WTC11 (cell line): Measurements from ENCODE around the gene OGDHL. TPM values are rescaled to one million over a fixed set of nuclear protein-coding genes. Genes with fewer than 3 reads are reported as not detected.
A peak's percentile ranks its signal among the peaks of the same experiment; 100 is the strongest.

Experiments used
- ATAC-seq: fragments of 200-7000 bp; cut with Tn5 transposase; 2 replicates; pipeline ENCODE4 v1.10.0; 2021; ENCODE audit warnings: mild to moderate bottlenecking, moderate library complexity
- CTCF ChIA-PET: fragments of 300-600 bp; sonication (Branson Sonifier 250); formaldehyde crosslinking; loops from one replicate; lab custom pipeline; 2021; ENCODE audit warnings: antibody characterized with exemption; lab: Charles Lee
- POLR2A ChIA-PET: fragments of 350-600 bp; sonication (Branson Sonifier 250); formaldehyde crosslinking; loops from one replicate; lab custom pipeline; 2021; ENCODE audit warnings: antibody characterized with exemption; lab: Charles Lee
- DNase-seq: peaks from one replicate; pipeline ENCODE4 v3.0.0; 2021; ENCODE audit warnings: low spot score
- H3K27ac Mint-ChIP-seq: 2 replicates; pipeline ENCODE4 v1.8.0; 2021; ENCODE audit warnings: mixed read lengths
- H3K27me3 Mint-ChIP-seq: 2 replicates; pipeline ENCODE4 v1.8.0; 2021; ENCODE audit warnings: low read depth, mild to moderate bottlenecking, moderate library complexity, mixed read lengths
- H3K36me3 Mint-ChIP-seq: 2 replicates; pipeline ENCODE4 v1.8.0; 2021; ENCODE audit warnings: mixed read lengths
- H3K4me1 Mint-ChIP-seq: 2 replicates; pipeline ENCODE4 v1.8.0; 2022; ENCODE audit warnings: mixed read lengths
- H3K4me3 Mint-ChIP-seq: 2 replicates; pipeline ENCODE4 v1.8.0; 2021; ENCODE audit warnings: mild to moderate bottlenecking, moderate library complexity, mixed read lengths
- H3K9me3 Mint-ChIP-seq: 2 replicates; pipeline ENCODE4 v1.8.0; 2021; ENCODE audit warnings: mixed read lengths
- ATF3 ChIP-seq: sonication (generic); formaldehyde crosslinking; conservative IDR thresholded peaks from 2 replicates; pipeline ENCODE4 v1.8.1; 2022; ENCODE audit warnings: mild to moderate bottlenecking, missing genetic modification reagents
- CBFB ChIP-seq: sonication (generic); formaldehyde crosslinking; IDR thresholded peaks from 2 replicates; pipeline ENCODE4 v1.8.1; 2022; ENCODE audit warnings: mild to moderate bottlenecking, low read depth, missing genetic modification reagents
- CREM ChIP-seq: sonication (generic); formaldehyde crosslinking; IDR thresholded peaks from 2 replicates; pipeline ENCODE4 v1.8.1; 2022; ENCODE audit warnings: mild to moderate bottlenecking, missing genetic modification reagents, moderate library complexity
- ERG ChIP-seq: fragments of 250-450 bp; sonication (Bioruptor Pico); IDR thresholded peaks from 2 replicates; pipeline ENCODE4 v1.8.0; 2021; ENCODE audit warnings: mild to moderate bottlenecking
- PRRX2 ChIP-seq: fragments of 250-450 bp; sonication (Bioruptor Pico); IDR thresholded peaks from 2 replicates; pipeline ENCODE4 v1.8.0; 2021; ENCODE audit warnings: mild to moderate bottlenecking
- SMAD4 ChIP-seq: sonication (generic); formaldehyde crosslinking; IDR thresholded peaks from 2 replicates; pipeline ENCODE4 v1.8.0; 2022; ENCODE audit warnings: mild to moderate bottlenecking, missing genetic modification reagents
- TEAD1 ChIP-seq: sonication (generic); formaldehyde crosslinking; IDR thresholded peaks from 2 replicates; pipeline ENCODE4 v1.8.0; 2022; ENCODE audit warnings: mild to moderate bottlenecking, missing genetic modification reagents
- TP53 ChIP-seq: sonication (generic); formaldehyde crosslinking; IDR thresholded peaks from 2 replicates; pipeline ENCODE4 v1.8.1; 2023; ENCODE audit warnings: mild to moderate bottlenecking, missing genetic modification reagents
- ZMAT4 ChIP-seq: fragments of 250-450 bp; sonication (Bioruptor Pico); IDR thresholded peaks from 2 replicates; pipeline ENCODE4 v1.9.0; 2021; ENCODE audit warnings: mild to moderate bottlenecking
- ZNF219 ChIP-seq: sonication (generic); formaldehyde crosslinking; IDR thresholded peaks from 2 replicates; pipeline ENCODE4 v1.8.0; 2023; ENCODE audit warnings: missing genetic modification reagents, mild to moderate bottlenecking, borderline replicate concordance
- ZNF232 ChIP-seq: sonication (generic); formaldehyde crosslinking; IDR thresholded peaks from 2 replicates; pipeline ENCODE4 v1.8.0; 2022; ENCODE audit warnings: mild to moderate bottlenecking, missing genetic modification reagents
- total RNA-seq: library from RNA; stranded (reverse); gene quantifications from 3 replicates; pipeline ENCODE4 v1.2.3, GENCODE V29; 2021
- TF ChIP-seq, protein P1 (sequence below): sonication (generic); formaldehyde crosslinking; IDR thresholded peaks from 2 replicates; pipeline ENCODE4 v1.8.1; 2022; ENCODE audit warnings: missing genetic modification reagents, borderline replicate concordance
- TF ChIP-seq, protein P2 (sequence below): sonication (generic); formaldehyde crosslinking; IDR thresholded peaks from 2 replicates; pipeline ENCODE4 v1.8.1; 2023; ENCODE audit warnings: mild to moderate bottlenecking, missing genetic modification reagents, borderline replicate concordance

Gene OGDHL
- total RNA-seq, 1 experiment from 2014 or later = 35.1 TPM

DNA sequence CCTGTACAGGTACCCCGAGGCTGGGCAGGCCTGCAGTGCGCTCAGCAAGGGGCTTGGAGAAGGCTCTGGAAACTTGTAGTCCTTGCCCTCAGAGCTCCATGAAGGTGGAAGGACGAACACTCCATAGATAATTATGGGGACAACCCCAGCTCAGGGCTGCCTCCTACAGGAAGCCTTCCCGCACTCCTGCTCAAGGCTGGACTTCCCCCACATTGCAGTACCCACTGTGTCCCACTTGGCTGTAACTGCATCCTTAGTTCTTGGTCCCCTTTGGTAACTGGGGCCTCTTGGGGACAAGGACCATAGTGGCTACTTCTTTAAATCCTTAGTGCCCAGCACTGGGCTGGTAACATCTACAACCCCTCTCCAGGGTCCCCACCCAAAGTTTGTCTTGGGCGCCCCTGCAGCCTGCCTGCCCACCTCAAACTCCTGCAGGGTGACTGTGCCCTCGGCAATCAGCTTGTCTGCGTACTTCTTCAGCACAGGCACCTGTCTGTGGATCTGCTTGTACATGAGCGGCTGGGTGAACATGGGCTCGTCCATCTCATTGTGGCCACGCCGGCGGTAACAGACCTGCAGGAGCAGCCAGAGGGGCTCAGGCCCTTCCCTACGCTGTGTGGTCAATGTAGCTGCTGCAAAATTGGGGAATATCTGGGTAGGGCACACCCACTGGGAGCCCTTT, 17.1 kb downstream of the OGDHL start:
- Mint-ChIP-seq H3K4me3 (no peak overlapping the region), H3K9me3 (peaks cover 7% of the 10 kb centered on the region; the same call in 1 of the 2 replicates), H3K27ac (no peak overlapping the region), H3K27me3 (no peaks in the 10 kb centered on the region), H3K36me3 (peaks cover 39% of the 10 kb centered on the region), H3K4me1 (no peaks in the 10 kb centered on the region)
- CTCF ChIA-PET = interaction anchor here (0.5 to 2.5 kb wide), 22 partner anchors 15 to 181 kb away, joined by 3 to 12 read pairs (median 4); partner anchors contain the start of genes CHAT, OGDHL and SLC18A3
- TF ChIP-seq ATF3 (CRISPR knock-in tag) (no peak), ZNF219 (CRISPR knock-in tag) (no peak), PRRX2 (CRISPR knock-in tag) (no peak), CREM (CRISPR knock-in tag) (no peak)
- ATAC-seq (peak; percentile 87), DNase-seq (peak; percentile 45)
- POLR2A ChIA-PET = interaction anchor here (0.6 kb wide), 1 partner anchor 150 kb away, joined by 3 read pairs; no protein-coding TSS in a partner anchor

DNA sequence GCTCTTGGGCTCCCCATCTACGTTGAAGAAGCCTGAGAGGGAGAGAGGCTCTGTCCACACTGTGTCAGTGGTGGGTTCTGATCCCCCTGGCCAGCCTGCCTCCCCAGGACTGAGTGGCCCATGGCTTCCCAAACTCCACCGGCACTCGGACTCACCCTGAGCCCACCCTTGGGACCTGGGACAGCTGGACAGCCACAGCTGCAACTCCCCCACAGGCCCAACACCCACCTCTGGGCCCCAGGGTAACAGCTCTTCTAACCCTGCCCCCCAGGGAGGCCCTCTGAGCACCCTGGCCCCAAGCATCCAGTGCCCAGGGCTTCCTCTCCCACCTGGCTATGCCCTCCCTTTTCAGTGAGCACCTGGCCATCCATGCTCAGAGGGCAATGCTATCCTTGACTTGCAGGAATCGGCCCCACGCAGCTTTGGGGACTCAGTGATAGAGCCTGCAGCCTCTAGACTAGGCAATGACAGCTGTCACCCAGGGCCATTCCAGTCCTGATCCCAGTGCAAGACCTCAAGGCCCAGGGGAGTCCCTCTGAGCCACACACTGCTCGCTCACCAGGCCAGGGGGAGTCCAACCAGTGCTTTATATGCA, 17.9 kb downstream of the OGDHL start:
- CTCF ChIA-PET = interaction anchor here (0.5 to 2.5 kb wide), 22 partner anchors 16 to 180 kb away, joined by 3 to 12 read pairs (median 4); partner anchors contain the start of genes CHAT, OGDHL and SLC18A3
- Mint-ChIP-seq H3K27ac (no peak overlapping the region), H3K36me3 (peaks cover 39% of the 10 kb centered on the region), H3K4me1 (no peaks in the 10 kb centered on the region), H3K9me3 (peaks cover 7% of the 10 kb centered on the region; the same call in 1 of the 2 replicates), H3K4me3 (no peak overlapping the region), H3K27me3 (no peaks in the 10 kb centered on the region)
- TF ChIP-seq ZMAT4 (CRISPR knock-in tag) (no peak), TP53 (CRISPR knock-in tag) (no peak), CBFB (CRISPR knock-in tag) (no peak), ZNF232 (CRISPR knock-in tag) (no peak), TEAD1 (CRISPR knock-in tag) (no peak), SMAD4 (CRISPR knock-in tag) (no peak), ERG (CRISPR knock-in tag) (no peak)
- TF ChIP-seq, protein P1, sequence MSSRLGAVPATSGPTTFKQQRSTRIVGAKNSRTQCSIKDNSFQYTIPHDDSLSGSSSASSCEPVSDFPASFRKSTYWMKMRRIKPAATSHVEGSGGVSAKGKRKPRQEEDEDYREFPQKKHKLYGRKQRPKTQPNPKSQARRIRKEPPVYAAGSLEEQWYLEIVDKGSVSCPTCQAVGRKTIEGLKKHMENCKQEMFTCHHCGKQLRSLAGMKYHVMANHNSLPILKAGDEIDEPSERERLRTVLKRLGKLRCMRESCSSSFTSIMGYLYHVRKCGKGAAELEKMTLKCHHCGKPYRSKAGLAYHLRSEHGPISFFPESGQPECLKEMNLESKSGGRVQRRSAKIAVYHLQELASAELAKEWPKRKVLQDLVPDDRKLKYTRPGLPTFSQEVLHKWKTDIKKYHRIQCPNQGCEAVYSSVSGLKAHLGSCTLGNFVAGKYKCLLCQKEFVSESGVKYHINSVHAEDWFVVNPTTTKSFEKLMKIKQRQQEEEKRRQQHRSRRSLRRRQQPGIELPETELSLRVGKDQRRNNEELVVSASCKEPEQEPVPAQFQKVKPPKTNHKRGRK = no peak
- TF ChIP-seq, protein P2, sequence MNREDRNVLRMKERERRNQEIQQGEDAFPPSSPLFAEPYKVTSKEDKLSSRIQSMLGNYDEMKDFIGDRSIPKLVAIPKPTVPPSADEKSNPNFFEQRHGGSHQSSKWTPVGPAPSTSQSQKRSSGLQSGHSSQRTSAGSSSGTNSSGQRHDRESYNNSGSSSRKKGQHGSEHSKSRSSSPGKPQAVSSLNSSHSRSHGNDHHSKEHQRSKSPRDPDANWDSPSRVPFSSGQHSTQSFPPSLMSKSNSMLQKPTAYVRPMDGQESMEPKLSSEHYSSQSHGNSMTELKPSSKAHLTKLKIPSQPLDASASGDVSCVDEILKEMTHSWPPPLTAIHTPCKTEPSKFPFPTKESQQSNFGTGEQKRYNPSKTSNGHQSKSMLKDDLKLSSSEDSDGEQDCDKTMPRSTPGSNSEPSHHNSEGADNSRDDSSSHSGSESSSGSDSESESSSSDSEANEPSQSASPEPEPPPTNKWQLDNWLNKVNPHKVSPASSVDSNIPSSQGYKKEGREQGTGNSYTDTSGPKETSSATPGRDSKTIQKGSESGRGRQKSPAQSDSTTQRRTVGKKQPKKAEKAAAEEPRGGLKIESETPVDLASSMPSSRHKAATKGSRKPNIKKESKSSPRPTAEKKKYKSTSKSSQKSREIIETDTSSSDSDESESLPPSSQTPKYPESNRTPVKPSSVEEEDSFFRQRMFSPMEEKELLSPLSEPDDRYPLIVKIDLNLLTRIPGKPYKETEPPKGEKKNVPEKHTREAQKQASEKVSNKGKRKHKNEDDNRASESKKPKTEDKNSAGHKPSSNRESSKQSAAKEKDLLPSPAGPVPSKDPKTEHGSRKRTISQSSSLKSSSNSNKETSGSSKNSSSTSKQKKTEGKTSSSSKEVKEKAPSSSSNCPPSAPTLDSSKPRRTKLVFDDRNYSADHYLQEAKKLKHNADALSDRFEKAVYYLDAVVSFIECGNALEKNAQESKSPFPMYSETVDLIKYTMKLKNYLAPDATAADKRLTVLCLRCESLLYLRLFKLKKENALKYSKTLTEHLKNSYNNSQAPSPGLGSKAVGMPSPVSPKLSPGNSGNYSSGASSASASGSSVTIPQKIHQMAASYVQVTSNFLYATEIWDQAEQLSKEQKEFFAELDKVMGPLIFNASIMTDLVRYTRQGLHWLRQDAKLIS (CRISPR knock-in tag) = no peak
- no peak for ATAC-seq
- POLR2A ChIA-PET = interaction anchor here (0.6 kb wide), 1 partner anchor 149 kb away, joined by 3 read pairs; no protein-coding TSS in a partner anchor
- no peak for DNase-seq
